ENCODE data around the gene C17orf50.

- no peak for TF ChIP-seq POLR2A (IDR thresholded peaks at IDR 0.05)
- TF ChIP-seq, protein P1, sequence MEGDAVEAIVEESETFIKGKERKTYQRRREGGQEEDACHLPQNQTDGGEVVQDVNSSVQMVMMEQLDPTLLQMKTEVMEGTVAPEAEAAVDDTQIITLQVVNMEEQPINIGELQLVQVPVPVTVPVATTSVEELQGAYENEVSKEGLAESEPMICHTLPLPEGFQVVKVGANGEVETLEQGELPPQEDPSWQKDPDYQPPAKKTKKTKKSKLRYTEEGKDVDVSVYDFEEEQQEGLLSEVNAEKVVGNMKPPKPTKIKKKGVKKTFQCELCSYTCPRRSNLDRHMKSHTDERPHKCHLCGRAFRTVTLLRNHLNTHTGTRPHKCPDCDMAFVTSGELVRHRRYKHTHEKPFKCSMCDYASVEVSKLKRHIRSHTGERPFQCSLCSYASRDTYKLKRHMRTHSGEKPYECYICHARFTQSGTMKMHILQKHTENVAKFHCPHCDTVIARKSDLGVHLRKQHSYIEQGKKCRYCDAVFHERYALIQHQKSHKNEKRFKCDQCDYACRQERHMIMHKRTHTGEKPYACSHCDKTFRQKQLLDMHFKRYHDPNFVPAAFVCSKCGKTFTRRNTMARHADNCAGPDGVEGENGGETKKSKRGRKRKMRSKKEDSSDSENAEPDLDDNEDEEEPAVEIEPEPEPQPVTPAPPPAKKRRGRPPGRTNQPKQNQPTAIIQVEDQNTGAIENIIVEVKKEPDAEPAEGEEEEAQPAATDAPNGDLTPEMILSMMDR (IDR thresholded peaks at IDR 0.05): no peak
Observed at GRCh38 chr17:35773679-35774425, 13.2 kb downstream of the C17orf50 start.
